ENCODE data around the gene RADX.
"Not testable (repeated sequence)": the region's sequence is repeated elsewhere in the genome, so short reads cannot be mapped to it uniquely, and the experiment has no call there.

Gene RADX, protein sequence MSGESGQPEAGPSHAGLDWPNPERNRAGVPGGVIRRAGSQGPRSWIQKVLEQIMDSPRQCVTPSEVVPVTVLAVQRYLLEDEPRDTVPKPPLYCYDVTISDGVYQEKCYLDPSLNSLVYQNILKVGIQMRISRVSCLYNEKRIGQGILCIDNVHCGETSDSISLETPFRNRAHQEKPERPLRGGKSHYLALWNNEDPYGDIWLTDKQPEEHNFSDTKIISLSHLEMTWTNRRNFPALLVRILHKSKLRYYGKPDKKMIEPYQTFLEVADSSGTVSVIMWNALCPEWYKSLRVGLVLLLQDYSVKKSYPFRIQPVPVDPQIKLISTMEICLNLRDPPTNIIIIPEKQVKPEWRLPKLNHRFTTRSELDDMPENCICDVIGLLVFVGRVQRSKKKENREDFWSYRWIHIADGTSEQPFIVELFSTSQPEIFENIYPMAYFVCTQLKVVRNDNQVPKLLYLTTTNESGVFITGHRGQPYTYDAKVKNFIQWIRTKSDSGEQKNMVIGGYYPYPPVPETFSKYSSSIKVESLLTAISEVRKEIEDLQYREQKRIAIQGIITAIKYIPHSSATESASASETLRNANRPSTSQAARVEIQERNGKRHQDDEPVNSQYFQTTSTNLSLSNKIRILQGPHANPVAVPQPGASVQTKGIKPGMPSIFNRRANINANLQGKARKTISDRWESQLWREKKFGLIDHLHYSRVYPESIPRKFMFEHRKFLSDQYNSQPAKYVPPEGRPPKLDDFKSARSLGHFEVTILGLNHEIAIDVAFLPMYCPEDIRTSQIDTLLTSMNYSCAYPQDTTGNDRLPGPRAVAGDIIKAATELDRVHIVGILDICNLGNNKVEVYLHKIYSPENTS

DNA sequence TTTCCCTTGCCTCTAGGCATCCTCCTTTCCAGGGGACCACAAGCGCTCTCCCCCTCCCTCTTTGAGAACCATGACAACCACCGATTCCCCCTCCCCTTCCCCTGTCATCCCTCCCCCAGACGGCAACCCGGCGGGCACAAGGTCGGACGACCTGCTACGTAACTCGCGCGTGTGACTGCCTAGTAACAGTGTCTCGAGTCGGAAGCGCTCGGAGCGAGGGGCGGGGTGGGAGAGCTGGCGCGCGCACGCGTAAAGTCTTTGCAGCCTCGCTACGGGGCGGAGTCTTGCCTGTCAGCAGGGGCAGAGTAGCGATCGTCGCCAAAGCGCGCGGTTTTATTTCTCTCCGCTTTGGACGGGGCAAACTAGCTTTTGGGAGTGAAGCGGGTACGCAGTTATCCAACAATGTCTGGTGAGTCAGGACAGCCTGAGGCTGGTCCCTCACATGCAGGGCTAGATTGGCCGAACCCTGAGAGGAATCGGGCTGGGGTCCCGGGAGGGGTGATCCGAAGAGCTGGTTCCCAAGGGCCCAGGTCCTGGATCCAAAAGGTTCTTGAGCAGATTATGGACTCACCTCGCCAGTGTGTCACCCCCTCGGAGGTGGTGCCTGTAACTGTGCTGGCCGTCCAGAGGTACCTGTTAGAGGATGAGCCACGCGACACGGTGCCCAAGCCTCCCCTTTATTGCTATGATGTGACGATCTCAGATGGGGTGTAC, at the start of gene RADX:
TSS of gene RADX (plus strand) at position 300 of the 714 bp plus-strand sequence. CDS start at position 403, 103 bp downstream.
- peak; percentile 64 to 70 for DNase-seq (ENCODE audit: extremely low read depth in 1 of 2, low read depth in 1 of 2)

DNA sequence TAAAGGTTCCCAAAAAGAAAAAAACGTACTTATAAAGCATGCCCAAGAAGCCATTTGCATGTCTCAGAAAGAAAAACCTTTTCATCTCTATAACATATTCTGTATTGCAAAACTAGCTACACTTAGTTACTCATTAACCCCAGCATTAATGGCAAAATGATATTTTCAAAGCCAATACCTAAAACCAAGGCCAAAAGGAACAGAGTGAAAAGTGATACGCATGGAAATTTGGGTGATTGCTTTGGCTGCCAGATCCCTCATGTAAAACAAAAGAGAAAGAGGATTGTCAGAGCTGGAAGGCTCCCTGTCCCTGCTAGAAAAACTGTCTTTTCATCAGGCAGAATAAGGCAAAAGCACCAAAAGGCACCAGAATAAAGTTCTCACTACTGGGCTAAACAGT, 46.8 kb upstream of the RADX start:
- DNase-seq (ENCODE audit: extremely low read depth in 1 of 2, low read depth in 1 of 2), result no peak

DNA sequence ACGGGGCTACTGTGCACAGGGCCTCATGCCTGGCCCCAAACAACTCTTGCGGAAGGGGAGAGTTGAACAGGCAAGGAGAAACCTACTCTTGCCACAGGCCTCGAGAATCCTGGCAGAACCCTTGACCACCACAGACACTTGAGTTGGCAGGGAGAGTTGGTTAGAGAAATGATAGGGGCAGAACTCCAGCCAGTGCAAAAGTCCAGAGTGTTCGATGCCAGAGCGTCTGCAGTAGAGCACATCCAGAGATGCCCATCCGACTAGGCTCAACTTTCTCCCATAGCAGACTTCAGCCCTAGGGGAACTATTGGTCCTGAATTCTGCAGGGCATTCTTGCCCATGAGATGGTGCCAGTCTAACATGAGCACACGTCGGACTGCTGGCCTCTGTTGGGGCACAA, 45.4 kb upstream of the RADX start:
- DNase-seq (ENCODE audit: extremely low read depth in 1 of 2, low read depth in 1 of 2), result no peak

DNA sequence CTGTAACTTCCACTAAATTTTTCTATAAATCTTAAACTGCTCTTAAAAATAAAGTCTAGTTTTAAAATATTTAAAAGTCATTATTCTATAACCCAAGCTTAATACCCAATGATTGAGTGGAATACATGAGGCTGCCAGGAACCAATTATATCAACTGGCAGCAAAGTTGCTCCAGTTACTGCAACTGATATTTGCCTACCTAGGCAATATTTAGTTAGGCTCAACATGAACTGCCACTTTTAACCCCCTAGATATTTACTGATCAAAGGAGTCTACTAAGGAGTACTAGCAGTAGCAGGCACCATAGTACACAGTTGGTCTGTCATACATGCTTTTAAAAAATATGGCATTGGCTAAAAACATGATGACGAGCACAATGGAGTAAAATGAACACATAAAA, 29.9 kb upstream of the RADX start:
- no peak for DNase-seq (ENCODE audit: extremely low read depth in 1 of 2, low read depth in 1 of 2)

DNA sequence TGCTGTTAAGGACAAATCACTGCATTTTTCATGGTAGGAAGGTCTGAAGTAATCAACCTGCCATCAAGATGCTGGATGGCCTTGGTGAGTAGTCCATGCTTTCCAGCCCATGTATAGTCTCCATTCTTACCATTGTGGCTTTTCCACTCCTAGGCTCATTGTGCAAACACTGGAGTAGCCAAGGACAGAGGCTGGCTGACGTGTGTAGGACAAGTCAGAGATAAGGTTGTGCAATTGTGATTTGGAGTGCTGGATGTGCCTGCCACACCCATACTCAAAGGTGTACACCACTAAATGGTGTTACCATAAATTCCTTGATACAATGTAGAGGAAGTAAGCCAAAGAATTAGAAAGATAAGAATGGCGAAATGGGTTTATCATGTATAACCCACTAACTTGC, 26.3 kb upstream of the RADX start:
- no peak for DNase-seq (ENCODE audit: extremely low read depth in 1 of 2, low read depth in 1 of 2)

DNA sequence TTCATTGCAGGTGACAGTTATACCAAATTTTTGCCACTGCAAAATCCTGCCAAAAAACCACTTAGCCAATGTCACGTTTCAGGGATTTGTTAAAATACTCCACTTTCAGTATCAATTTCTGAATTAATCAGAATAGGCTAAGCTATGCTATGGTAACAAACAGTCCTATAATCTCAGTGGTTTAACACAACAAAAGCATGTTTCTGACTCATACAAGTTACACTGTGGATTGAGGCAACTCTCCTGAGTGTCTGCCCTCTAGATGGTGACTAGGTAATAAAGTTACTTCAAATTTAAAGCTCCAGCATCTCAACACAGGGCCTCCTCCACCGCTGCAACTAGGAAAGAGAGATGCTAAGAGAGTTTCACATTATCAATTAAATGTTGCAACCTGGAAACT, 23.0 kb upstream of the RADX start:
- DNase-seq (ENCODE audit: extremely low read depth in 1 of 2, low read depth in 1 of 2), result no peak

DNA sequence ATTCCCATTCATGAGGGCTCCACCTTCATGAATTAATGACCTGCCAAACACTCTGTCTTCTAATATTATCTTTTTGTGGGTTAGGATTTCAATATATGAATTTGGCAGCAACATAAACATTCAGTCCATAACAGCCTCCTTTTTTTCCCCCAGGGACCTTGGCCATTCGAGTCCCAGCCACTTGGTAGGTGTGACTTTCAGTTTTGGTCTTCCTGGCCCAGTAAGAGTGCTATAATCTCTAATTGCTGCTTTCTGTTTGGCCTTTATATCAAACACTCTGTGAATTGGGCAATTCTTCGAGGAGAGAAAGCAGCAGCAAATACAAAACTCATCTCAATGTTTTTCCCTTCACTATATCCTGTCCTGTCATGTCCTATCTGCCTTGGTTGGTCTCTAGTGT, 12.4 kb upstream of the RADX start:
- no peak for DNase-seq (ENCODE audit: extremely low read depth in 1 of 2, low read depth in 1 of 2)

DNA sequence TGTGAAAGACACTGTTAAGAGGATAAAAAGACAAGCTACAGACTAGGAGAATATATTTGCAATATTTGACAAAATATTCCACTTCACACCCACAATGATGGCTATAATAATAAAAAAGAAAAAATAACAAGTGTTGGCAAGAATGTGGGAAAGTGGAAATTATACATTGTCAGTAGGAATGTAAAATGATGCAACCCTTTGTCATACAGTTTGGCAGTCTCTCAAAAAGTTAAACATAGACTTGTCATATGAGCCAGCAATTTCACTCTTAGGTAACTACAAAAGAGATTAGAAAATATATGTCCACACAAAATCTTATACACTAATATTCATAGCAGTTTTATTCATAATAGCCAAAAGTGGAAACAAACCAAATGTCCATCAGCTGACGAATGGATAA, 5.2 kb upstream of the RADX start:
- no peak for DNase-seq (ENCODE audit: extremely low read depth in 1 of 2, low read depth in 1 of 2)

DNA sequence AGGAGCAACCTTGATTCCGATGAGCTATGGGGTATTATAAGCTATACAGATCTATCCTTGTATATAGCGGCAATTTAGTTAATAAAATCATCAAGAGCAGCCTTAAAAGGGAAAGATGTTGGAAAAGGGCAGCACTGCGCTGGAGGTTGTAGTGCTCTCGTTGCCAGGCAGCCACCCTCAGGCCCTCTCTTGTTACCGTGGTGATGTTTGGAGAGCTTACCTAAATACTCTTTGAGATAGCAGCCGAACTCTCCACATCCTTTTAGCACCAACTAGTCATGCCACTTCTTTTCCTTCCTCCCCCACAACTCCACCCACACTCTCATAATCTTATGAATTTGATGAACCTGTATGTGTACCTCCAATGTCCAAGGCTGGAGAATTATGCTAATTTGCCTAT, 3.8 kb upstream of the RADX start:
- DNase-seq (ENCODE audit: extremely low read depth in 1 of 2, low read depth in 1 of 2), result no peak

DNA sequence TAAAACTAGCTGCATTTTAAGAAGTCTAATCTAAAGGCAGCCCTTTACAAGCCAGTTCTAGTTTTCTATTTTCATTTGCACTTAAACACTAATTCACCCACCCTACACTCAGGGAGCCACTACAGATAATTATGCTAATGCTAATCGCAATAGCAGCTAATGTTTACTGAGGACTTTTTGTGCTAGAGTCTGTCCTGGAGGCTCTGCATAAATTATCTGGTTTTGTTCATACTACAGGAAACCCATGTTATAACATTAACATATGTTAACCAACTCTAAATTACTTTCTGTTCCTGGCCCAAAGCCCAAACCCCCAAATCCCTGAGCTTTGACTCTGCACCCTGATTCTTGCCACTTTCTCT, 480 bp upstream of the RADX start:
- DNase-seq (ENCODE audit: extremely low read depth in 1 of 2, low read depth in 1 of 2), result no peak

DNA sequence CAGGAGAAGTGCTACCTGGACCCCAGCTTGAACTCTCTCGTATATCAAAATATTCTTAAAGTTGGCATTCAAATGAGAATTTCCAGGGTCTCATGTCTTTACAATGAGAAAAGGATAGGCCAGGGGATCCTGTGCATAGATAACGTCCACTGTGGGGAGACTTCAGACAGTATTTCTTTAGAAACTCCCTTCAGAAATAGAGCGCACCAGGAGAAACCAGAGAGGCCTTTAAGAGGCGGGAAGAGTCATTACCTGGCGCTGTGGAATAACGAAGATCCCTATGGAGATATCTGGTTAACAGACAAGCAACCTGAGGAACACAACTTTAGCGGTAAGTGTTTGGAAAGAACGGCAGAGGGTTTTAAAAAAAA, 600 bp downstream of the RADX start:
- no peak for DNase-seq (ENCODE audit: extremely low read depth in 1 of 2, low read depth in 1 of 2)

DNA sequence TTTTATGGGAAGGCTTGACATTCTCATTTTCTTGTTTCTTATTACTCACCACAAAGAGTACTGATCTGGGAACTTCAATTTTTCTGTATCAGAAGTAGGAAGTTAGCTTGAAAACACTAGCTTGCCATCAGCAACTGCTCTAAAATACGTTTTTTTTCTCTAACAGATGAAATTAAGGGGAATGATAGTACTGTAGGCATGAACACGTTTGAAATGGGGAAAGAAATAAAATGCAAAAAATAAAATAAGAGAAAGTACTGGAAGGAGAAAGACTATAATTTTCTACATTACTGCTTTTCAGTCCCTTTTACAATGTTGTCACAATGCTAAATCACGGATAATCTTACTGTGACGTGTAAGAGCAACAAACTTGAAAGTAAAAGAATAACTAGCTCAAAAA, 1.5 kb downstream of the RADX start:
- no peak for DNase-seq (ENCODE audit: extremely low read depth in 1 of 2, low read depth in 1 of 2)

DNA sequence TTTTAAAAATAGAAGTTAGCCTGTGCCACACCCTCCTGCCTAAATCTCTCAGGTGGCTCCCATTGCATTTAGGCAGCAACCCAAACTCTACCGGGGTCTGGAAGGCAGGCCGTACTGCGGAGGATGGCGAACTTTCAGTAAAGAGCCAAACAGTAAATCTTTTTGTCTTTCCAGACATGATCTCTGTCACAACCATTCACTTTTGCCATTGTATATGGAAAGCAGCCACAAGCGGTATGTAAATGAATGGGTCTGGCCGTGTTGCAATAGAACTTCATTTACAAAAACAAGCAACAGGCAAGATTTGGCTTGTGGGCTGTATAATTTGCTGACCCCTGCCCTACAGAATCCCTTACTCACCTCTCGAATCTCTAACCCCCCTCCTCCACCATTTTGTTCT, 3.3 kb downstream of the RADX start:
- no peak for DNase-seq (ENCODE audit: extremely low read depth in 1 of 2, low read depth in 1 of 2)

DNA sequence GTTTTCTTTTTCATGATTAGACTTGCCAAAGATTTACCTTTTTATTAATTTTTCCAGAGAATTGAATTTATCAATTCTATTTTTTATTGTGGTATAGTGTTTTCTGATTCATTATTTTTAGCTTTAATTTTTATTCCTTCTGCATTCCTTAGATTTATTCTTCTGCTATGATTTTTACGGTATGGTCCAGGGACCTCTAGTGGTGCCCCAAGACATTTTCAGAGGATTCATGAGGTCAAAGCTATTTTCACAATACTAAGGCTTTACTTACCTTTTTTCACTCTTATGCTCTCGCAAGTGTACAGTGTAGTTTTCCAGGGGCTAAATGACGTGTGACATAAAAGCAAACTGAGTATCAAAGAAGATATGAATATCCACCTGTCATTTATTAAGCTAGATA, 8.0 kb downstream of the RADX start:
- DNase-seq (ENCODE audit: extremely low read depth in 1 of 2, low read depth in 1 of 2), result no peak

DNA sequence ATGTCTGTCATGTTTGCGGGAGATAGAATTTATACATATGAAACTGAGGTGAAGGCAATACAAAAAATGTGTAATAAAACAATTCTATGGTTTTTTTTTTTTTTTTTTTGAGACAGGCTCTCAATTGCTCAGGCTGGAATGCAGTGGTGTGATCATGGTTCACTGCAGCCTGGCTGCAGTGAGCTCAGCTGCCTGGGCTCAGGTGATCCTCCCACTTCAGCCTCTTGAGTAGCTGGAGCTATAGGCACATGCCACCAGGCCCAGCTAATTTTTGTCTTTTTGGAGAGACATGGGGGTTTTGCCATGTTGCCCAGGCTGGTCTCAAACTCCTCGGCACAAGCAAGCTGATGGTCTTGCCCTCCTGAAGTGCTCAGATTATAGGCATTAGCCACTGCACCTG, 10.1 kb downstream of the RADX start:
- DNase-seq (ENCODE audit: extremely low read depth in 1 of 2, low read depth in 1 of 2), result no peak

DNA sequence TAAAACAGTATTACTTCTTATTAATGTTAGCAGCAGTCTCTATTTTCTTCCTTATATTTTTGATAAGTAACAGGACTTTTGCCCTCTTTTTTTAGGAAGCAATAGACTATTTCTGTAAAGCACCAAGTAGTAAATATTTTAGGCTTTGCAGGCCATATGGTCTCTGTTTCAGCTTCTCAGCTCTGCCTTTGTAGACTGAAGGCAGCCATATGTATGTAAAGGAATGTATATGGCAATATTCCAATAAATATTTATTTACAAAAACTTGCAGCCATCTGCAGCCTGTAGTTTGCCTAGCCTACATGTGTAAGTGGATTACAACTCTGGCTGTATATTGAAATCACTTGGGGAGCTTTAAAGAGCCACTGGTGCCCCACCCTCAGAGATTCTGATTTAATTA, 15.0 kb downstream of the RADX start:
- no peak for DNase-seq (ENCODE audit: extremely low read depth in 1 of 2, low read depth in 1 of 2)

DNA sequence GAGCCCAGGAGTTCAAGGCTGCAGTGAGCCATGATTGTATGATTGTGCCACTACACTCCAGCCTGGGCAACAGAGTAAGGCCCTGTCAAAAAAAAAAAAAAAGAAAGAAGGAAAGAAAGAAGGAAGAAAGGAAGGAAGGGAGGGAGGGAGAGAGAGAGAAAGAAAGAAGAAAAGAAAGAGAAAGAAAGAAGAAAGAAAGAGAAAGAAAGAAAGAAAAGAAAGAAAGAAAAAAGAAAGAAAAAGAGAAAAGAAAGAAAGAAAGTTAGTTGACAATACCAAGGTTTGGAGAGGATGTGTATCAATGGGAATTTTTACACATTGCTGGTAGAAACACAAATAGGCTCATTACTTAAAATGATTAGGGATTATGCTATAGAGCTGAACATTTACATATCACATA, 19.8 kb downstream of the RADX start:
- no peak for DNase-seq (ENCODE audit: extremely low read depth in 1 of 2, low read depth in 1 of 2)

DNA sequence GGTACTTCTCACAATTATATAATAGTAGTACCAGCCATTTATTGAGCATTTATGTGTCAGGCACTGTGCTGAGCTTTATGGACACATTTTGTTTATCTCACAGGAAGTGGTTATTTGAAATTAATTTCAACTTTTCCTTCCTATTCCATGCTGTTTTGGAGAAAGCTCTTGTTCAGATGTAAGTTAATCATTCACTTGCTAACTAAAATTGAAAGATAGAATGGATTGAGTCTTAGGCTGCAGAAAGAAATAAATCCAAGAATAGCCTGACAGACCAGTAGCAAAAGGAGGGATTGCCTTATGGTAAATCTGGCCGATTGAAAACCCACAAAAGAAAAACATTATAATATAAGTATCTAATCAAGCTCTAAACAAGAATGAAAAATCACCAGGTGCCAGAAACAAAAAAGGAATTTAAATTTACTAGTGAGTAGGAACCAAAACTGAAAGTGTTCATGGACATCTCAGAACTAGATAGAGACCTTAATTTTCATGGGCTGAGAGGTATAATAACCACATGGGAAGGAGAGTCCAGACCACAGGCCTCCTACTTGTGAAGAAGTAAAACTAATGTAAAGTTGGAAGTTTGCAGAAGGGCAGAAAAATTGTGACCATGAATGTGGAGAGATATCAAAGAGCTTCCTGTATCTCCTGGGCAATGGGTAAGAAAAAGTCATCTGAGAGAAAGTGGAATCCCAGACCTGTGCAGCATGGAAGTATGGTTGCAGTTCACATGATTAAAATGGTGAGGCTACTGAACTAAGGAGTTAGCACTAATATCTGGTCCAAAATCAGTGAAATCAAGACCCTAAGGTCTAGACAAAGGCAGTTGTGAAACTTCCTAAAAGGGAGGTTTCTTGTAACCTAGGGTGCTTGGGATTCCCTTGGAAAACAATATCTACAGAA, 38.0 kb downstream of the RADX start:
- DNase-seq (ENCODE audit: extremely low read depth in 1 of 2, low read depth in 1 of 2), result no peak

DNA sequence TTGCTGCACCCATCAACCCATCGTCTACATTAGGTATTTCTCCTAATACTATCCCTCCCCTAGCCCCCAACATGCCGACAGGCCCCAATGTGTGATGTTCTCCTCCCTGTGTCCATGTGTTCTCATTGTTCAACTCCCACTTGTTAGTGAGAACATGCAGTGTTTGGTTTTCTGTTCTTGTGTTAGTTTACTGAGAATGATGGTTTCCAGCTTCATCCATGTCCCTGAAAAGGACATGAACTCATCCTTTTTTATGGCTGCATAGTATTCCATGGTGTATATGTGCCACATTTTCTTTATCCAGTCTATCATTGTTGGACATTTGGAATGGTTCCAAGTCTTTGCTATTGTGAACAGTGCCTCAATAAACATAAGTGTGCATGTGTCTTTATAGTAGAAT, 41.8 kb downstream of the RADX start:
- not testable (repeated sequence) for DNase-seq (ENCODE audit: extremely low read depth in 1 of 2, low read depth in 1 of 2)

DNA sequence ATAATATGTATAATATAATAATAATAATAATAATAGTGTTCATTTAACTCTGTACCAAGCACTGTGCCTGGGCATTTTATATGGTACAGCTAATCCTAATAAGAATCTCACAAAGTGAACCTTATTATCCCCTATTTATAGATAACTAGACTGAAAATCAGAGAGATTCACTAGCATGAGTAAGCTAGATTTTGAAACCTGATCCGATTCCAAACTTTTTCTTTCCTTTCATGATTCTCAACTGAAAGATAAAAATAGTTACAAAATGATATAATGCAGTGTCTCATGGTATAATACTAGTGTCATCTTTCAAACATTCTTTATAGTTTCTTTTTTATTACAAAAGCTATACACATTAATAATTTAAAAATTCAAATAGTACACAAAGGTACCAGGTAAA, 58.9 kb downstream of the RADX start:
- DNase-seq (ENCODE audit: extremely low read depth in 1 of 2, low read depth in 1 of 2), result no peak

DNA sequence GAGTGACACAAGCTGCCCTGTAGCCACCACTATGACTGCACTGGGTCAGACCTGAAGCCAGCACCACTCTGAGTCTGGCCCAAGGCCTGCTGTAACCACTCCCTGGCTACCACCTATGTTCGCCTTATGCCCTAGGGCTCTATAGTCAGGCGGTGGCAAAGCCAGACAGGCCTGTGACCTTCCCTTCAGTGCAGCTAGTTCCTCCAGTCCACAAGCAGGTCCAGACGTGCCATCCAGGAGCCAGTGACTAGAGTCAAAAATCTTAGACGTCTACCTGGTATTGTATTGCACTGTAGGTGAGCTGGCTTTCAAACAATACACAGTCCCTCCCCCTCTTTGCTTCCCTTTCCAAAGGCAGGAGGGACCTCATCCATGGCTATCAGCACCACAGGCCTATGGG, 60.7 kb downstream of the RADX start:
- no peak for DNase-seq (ENCODE audit: extremely low read depth in 1 of 2, low read depth in 1 of 2)
